ENCODE results near the gene CCDC122. TPM values are rescaled to one million over a fixed set of nuclear protein-coding genes. Genes with fewer than 3 reads are reported as not detected.
A peak's percentile ranks its signal among the peaks of the same experiment; 100 is the strongest.

Gene CCDC122
- total RNA-seq = 1 to 10 TPM; 1.3 to 2.7 (median 1.8) TPM

- TF ChIP-seq CTCF (IDR thresholded peaks at IDR 0.05) = no peak
These were observed at the start of gene CCDC122 for GRCh38 chr13:43878892-43879754. Gene CCDC122 (minus strand): TSS chr13:43879740. CDS start chr13:43869376, 10,364 bp downstream.

GRCh38 chr13:43924549-43925245, 45.2 kb upstream of the CCDC122 start:
- DNase-seq (ENCODE audit: low spot score) (no peak), ATAC-seq (ENCODE audit: low FRiP score) (no peak)
- TF ChIP-seq CTCF (IDR thresholded peaks at IDR 0.05) = no peak

More at GRCh38 chr13:43878892-43879754, at the start of gene CCDC122:
- ATAC-seq (ENCODE audit: low FRiP score) = peak; percentile 93
- DNase-seq (ENCODE audit: low spot score) = peak; percentile 58

GRCh38 chr13:43920965-43921674, 41.6 kb upstream of the CCDC122 start:
- DNase-seq (ENCODE audit: low spot score) (no peak), ATAC-seq (ENCODE audit: low FRiP score) (no peak)
- no peak for TF ChIP-seq CTCF (IDR thresholded peaks at IDR 0.05)

GRCh38 chr13:43918636-43919035, 39.1 kb upstream of the CCDC122 start:
- no peak for TF ChIP-seq CTCF (IDR thresholded peaks at IDR 0.05)
- DNase-seq (ENCODE audit: low spot score) (no peak), ATAC-seq (ENCODE audit: low FRiP score) (no peak)

- no peak for DNase-seq (ENCODE audit: low spot score)
- ATAC-seq (ENCODE audit: low FRiP score) = no peak
- no peak for TF ChIP-seq CTCF (IDR thresholded peaks at IDR 0.05)
These were observed 37.3 kb upstream of the CCDC122 start for GRCh38 chr13:43916828-43917227.

- no peak for ATAC-seq (ENCODE audit: low FRiP score)
These were observed 35.9 kb upstream of the CCDC122 start for GRCh38 chr13:43915451-43915850.

More at GRCh38 chr13:43915451-43915850, 35.9 kb upstream of the CCDC122 start:
- no peak for TF ChIP-seq CTCF (IDR thresholded peaks at IDR 0.05)
- no peak for DNase-seq (ENCODE audit: low spot score)

All from omental fat pad (tissue), 4 donors.